ENCODE data around the gene YWHAB.

The YWHAB gene

DNA sequence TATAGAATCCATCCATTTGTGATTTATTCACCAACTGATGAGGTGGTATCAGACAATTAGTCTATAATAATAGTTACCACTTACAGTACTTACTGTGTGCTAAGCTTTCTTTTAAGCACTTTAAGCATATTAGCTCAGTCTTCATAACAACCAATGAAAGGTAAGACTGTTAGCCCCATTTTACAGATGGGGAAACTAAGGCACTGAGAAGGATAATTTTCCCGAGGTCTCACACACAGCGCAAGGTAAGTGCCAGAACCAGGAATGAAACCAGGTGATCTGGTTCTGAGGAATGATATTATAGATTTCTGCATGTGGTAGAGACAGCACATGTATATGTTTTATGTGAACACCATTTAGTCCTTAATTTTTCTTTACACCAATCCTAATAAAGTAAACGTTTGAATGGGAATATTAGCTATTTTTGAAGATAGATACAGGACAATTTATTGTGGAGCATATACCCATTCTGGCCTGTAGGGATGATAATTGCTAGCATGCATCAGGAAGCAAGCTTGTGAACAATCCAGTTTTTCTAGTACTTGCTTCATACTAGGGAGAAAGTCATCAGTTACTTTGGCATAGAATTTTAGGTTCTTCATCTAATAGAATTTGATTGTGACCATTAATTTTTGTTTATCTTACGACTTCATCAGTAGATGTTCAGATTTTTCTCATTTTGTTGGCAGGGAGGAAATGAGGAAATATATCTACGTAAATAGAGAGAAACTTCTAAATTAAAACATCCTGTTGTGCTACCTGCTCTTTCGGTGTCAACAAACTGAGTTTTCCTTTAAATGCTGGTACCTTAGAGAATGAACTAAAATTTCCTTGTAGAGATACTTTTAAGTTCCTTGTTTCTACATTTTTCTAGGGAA is 3.0 kb downstream of the YWHAB start:
- TF ChIP-seq GATA1 (IDR thresholded peaks at IDR 0.05; ENCODE audit: low read depth, low read length): no peak
- TF ChIP-seq POLR2A (IDR thresholded peaks at IDR 0.05; ENCODE audit: low read length): no peak
- DNase-seq: no peak

DNA sequence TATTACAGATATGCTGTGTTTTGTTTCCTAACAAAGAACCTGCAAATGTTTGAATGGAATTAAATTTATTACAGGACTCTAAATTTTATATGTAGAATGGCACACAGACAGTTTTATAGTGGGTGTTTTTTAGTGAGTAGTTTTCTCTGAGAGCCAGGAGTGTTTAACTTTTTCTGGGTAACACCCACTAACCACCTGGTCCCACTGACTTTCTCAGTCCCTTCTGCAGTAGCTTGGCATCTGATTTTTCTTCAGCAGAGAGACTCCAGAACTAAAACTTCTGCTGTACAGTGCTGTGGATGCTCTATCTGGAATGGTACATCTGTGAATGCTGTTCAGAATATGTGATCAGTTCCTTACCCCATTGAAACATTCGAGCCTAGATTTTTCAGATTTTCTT is 6.3 kb downstream of the YWHAB start:
- no peak for TF ChIP-seq GATA1 (IDR thresholded peaks at IDR 0.05; ENCODE audit: low read depth, low read length)
- TF ChIP-seq POLR2A (IDR thresholded peaks at IDR 0.05; ENCODE audit: low read length): no peak
- no peak for DNase-seq

DNA sequence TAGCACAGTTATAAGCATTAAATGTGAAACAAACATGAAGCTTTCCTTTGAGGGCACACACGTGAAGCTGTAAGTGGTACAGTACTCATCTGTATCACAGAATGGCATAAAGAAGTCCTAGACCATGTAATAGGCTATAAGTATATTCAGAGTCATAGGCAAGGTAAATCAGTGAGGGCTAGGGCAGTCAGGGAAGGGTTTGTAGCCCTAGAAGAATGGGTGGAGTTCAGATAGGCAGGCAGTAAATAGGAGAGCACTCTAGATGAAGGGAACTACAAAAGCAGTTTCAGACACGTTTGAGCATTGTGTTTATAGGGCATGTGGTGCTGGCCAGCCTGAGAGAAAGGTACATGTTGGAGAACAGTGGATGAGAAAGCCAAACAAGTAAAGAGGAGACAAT is 9.5 kb downstream of the YWHAB start:
- no peak for DNase-seq

DNA sequence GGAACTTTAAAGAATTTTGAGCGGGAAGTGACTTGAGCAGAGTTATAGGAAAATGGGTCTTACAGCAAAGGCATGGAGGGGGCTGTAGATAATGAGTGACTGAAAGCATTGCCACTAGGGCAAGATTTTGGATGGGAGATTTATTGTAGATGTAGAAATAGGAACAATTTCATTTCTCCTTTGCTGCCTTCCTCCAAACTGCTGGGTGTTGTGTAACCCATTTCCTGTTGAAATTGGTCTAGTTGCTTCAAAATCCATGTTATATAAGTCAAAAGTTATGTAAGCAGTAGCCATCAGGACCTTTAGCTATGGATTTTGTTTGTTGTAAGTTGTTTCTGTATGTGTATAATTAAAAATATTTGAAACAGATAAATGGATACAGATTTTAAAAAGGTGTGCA is 11.1 kb downstream of the YWHAB start:
- no peak for DNase-seq
- TF ChIP-seq GATA1 (IDR thresholded peaks at IDR 0.05; ENCODE audit: low read depth, low read length): no peak
- no peak for TF ChIP-seq POLR2A (IDR thresholded peaks at IDR 0.05; ENCODE audit: low read length)

More for the DNA sequence above, 9.5 kb downstream of the YWHAB start:
- TF ChIP-seq GATA1 (IDR thresholded peaks at IDR 0.05; ENCODE audit: low read depth, low read length): no peak
- TF ChIP-seq POLR2A (IDR thresholded peaks at IDR 0.05; ENCODE audit: low read length): no peak

DNA sequence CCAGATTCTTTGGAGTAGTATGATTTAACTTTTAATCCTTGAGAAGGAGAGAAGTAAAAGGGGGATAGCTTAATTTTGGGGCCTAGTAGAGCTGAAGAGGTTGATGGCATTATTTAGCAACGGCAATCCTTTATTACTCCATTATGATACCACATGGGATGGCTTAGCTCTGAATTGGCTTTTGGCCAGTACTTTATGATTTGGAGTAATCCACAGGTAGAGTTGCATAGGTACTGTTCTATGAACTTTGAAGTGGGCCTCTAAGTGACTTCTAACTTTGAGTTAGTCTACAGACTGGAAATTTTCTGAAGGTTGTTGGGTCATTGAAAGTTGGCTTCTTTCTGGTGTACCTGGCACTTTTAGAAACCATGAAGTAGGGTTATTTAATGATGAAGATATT is 11.6 kb downstream of the YWHAB start:
- DNase-seq: no peak
- TF ChIP-seq POLR2A (IDR thresholded peaks at IDR 0.05; ENCODE audit: low read length) (no peak), GATA1 (IDR thresholded peaks at IDR 0.05; ENCODE audit: low read depth, low read length) (no peak)

DNA sequence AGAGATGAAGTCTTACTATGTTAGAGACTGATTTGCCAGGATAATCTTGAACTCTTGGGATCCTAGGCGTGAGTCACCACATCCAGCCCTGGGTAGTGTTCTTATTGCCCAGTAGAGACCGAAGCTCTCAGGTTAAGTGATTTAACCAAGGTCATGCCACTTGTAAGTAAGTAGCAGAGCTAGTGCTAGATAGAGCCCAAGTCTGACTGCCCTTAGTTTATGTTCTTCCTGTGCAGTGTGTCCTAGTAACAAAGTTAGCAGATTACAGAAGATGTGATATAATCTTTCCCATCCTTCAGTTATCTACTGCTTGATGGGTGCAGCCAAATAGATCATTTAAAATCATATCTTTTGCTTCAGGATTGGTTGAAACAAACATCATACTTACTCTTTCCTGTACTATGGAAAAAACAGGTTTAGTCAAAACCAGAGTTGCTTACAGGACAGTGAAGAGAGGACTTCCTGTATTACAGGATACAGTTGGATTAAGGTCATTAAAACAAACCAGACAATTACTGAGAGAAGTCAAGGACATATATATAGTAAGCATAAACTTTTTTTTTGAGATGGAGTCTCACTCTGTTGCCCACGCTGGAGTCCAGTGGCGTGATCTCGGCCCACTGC is 14.8 kb downstream of the YWHAB start:
- no peak for TF ChIP-seq POLR2A (IDR thresholded peaks at IDR 0.05; ENCODE audit: low read length)
- TF ChIP-seq GATA1 (IDR thresholded peaks at IDR 0.05; ENCODE audit: low read depth, low read length): no peak
- no peak for DNase-seq

DNA sequence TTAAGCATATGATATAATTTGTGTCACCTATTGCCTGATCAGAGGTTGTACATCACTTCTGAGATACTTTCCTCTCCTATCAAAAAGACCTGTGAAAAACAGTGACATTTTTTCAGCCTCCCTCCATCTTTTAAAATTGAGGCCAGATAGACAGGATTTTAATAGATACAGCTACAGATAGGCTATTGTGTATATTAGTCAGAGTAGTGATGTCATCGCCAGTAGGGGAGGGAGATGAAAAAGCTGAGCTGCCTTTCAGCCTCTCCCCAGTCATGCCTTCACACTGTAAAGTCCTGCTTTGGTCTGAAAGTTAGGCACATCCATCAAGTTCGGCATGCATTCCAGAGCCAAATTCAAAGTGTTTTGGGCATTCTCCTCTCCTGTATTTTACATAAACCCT is 16.5 kb downstream of the YWHAB start:
- no peak for TF ChIP-seq GATA1 (IDR thresholded peaks at IDR 0.05; ENCODE audit: low read depth, low read length)
- TF ChIP-seq POLR2A (IDR thresholded peaks at IDR 0.05; ENCODE audit: low read length): no peak
- peak in 1 of 2 experiments; percentile 41 for DNase-seq

DNA sequence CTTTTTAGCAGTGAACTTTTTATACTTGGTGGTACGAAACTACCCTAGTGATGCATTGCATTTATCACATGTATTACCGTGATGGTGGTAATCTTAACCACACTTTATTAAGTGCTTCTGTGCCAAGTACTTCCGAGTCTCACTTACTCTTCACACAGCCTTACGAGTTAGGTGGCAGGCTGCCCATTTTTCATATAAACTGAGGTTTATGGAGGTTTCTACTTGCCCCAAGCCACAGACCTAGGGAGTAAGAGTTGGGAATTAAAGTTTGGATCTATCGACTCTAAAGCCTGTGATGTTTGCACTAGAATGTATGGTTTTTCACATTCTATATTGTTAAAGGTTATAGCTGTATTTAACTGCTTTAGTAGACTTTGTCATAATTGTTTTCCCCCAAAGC is 18.9 kb downstream of the YWHAB start:
- TF ChIP-seq POLR2A (IDR thresholded peaks at IDR 0.05; ENCODE audit: low read length) (no peak), GATA1 (IDR thresholded peaks at IDR 0.05; ENCODE audit: low read depth, low read length) (no peak)
- no peak for DNase-seq

DNA sequence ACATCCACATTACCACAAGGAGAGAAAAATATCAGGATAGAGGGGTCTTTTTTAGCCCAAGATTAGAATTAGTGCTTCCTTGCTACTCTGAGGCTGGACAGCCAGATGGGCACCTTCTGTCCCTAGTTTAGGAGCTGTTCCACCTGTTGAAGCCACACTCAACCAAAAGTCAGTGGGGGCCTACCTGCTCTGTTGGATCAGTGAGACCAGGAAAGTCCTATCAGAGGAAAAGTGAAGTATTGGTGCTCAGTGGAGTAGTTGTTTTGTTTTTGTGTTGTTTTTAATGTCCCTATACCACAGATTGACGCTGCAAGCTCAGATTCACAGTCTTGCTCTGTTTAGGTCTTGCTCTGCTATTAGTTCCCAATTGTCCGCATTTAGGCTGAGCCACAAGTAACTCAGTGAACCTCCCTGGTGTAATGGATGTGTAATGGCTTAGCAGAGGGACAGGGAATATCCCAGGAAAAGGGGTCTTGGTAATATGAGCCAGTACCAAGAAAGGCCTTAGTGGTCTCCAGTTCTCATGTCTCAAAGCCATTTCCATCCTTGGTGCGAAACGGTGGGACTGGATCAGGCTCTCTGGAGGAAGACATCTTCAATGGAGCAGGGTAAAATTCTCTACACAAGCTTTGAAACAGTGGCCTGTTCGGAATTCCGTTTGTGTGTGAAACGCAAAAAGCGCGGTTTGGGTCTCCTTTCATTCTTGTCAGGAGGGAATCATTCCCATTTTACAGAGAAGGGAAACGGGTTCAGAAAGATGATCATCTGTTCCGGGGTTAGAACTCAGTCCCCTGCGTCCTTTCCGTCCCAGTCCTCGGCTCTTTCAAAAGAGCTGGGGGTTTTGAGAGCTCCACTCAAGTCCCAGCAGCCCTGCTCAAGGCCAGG is 23.7 kb downstream of the YWHAB start:
- peak in 1 of 2 experiments; percentile 32 for DNase-seq
- no peak for TF ChIP-seq POLR2A (IDR thresholded peaks at IDR 0.05; ENCODE audit: low read length)
- no peak for TF ChIP-seq GATA1 (IDR thresholded peaks at IDR 0.05; ENCODE audit: low read depth, low read length)

DNA sequence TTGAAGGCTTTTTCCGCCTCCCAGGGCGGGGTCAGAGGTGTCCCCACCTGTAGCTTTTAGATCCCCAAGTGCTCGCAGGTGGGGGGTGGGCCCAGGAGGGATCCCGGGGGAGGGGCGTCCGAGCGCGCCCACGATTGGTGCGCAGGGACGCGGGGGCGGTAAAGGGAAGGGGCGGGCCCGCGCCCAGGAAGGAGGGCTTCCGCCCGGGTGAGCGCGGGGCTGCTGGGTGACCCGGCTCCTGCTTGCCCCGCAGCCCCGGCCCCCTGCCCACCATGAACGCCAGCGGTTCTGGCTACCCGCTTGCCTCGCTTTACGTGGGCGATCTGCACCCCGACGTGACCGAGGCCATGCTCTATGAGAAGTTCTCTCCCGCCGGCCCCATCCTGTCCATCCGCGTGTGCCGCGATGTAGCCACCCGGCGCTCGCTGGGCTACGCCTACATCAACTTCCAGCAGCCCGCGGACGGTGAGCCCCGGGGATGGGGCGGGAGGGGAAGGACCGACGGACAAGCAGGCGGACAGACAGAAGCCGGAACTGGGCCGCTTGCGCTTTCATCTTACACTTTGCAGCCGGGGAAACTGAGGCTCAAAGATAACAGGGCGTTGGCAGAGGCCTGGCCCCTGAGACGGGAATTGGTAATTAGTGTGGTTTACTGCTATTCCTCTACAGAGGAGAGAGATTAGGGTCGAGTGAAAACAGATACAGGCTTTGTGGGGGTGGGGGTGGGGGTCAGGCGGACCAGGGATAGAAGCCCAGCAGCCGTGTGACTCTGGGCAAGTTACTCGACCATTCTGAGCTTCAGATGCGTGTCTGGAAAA is 24.6 kb downstream of the YWHAB start, which contains the start of gene PABPC1L:
TSS of gene PABPC1L (plus strand) at position 189 of the 818 bp plus-strand sequence. CDS start at position 273, 84 bp downstream.
- DNase-seq: peak; percentile 66 to 70
- TF ChIP-seq POLR2A (IDR thresholded peaks at IDR 0.05; ENCODE audit: low read length) (no peak), GATA1 (IDR thresholded peaks at IDR 0.05; ENCODE audit: low read depth, low read length) (no peak)

DNA sequence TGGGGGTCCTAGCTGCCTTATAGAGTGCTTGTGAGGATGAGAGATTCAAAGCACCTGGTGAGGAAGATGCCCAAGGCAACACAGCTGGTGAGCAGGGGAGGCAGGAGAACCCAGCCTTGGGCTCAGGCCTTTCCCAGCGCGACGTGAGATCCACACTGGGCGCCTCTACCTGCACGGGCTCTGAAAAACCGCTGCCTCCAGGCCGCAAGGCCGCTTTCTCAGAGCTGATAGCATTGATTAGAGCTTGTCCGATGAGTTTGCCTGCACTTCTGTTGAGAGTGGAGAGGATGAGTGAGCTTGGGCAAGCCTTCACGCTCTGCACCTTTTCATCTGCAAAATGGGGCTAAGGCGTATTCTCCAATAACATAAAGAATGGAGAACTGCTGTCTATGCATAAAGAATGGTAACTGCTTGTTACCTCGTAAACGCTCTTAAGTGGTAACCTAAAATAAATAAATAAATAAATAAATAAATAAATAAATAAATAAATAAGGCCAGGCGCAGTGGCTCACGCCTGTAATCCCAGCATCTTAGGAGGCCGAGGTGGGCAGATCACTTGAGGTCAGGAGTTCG is 25.3 kb downstream of the YWHAB start:
- peak in 1 of 2 experiments; percentile 28 for DNase-seq

DNA sequence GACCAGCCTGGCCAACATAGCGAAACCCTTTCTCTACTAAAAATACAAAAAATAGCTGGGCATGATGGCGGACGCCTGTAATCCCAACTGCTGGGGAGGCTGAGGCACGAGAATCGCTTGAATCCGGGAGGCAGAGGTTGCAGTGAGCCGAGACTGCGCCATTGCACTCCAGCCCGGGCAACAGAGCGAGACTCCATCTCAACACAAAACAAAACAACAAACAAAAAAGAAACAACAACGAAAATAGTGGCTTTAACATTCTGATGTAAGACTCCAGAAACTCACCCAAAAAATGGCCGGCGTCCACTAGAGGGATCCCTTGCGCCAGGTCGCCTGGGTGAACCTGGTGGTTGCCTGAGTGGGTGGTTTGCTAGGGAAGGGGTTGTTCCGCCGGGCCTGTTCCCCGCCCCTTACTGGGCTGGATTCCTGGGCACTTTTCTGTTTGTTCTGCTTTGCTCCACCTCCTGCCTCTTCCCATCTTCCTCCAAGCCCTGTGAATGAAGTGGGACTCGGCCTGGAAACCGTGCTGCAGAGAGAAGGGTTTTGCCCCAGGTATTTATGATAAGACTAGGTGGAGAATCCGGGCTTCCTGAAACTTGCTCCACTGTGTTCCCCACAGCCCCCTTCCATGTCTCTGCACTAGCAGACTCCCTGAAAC is 25.9 kb downstream of the YWHAB start:
- DNase-seq: peak; percentile 72 to 85
- TF ChIP-seq POLR2A (IDR thresholded peaks at IDR 0.05; ENCODE audit: low read length): no peak
- no peak for TF ChIP-seq GATA1 (IDR thresholded peaks at IDR 0.05; ENCODE audit: low read depth, low read length)

More for the DNA sequence above, 25.3 kb downstream of the YWHAB start:
- TF ChIP-seq POLR2A (IDR thresholded peaks at IDR 0.05; ENCODE audit: low read length) (no peak), GATA1 (IDR thresholded peaks at IDR 0.05; ENCODE audit: low read depth, low read length) (no peak)

Measured in erythroblast (primary cell).